Type B pancreatic cell (in vitro differentiated cells): ENCODE measurements around the gene CALB2. TPM values are rescaled to one million over a fixed set of nuclear protein-coding genes. Genes with fewer than 3 reads are reported as not detected.

ENCODE experiments used
- DNase-seq: peaks from one replicate; pipeline ENCODE4 v3.0.0; 2021; ENCODE audit warnings: mixed read lengths; ENCODE audit not compliant: unreplicated experiment; ENCODE audit errors: extremely low spot score
- H3K27ac Mint-ChIP-seq: 2 replicates; pipeline ENCODE4 v1.8.0; 2021; ENCODE audit warnings: mild to moderate bottlenecking, mixed read lengths
- H3K27me3 Mint-ChIP-seq: 2 replicates; pipeline ENCODE4 v1.8.0; 2021; ENCODE audit warnings: mixed read lengths
- H3K36me3 Mint-ChIP-seq: 2 replicates; pipeline ENCODE4 v1.8.0; 2021; ENCODE audit warnings: mixed read lengths
- H3K4me1 Mint-ChIP-seq: one replicate; pipeline ENCODE4 v1.8.0; 2021; ENCODE audit warnings: mixed read lengths; ENCODE audit not compliant: unreplicated experiment
- H3K4me3 Mint-ChIP-seq: 2 replicates; pipeline ENCODE4 v1.8.0; 2021; ENCODE audit warnings: mild to moderate bottlenecking, mixed read lengths
- H3K9me3 Mint-ChIP-seq: 2 replicates; pipeline ENCODE4 v1.8.0; 2021; ENCODE audit warnings: mixed read lengths
- total RNA-seq: library from RNA; stranded (reverse); gene quantifications from 2 replicates; pipeline ENCODE4 v1.2.1, GENCODE V29; 2021; ENCODE audit warnings: low replicate concordance
- TF ChIP-seq, protein P1 (sequence below): fragments of 200-600 bp; sonication (generic); conservative IDR thresholded peaks from 2 replicates; pipeline ENCODE4 v1.5.0; 2021; ENCODE audit warnings: antibody characterized with exemption, mild to moderate bottlenecking

The CALB2 gene
- total RNA-seq, 1 donor from 2014 or later, result 23.6 TPM

DNA sequence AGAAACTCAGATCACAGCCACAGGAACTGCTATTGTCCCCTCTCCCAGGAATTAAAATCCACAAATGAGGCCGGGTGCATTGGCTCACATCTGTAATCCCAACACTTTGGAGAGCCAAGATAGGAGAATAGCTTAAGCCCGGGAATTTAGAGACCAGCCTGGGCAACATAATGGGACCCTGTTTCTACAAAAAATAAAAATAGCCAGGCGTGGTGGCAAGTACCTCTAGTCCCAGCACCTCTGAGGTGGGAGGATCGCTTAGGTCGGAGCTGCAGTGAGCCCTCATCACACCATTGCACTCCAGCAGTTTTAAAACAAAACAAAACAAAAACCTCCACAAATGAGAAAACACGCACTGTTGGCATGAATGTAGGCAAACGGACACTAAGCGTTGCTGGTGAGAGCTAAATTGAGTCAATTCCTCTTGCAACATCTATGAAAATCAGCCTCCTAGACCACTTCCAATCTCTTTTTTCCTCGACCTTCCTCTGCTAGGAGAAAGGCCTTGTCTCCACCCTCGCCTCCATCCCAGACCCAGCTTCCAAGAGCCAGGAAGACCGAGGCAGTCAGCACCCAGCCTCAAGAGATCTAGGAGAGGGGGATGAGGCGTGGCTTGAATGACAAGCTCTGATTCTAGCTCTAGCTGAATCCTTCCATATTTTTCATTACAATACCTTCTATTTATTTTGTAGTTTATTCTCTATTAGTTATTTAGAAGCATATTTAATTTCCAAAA is 68.5 kb downstream of the CALB2 start:
- Mint-ChIP-seq H3K9me3 (no peaks in the 10 kb centered on the region), H3K36me3 (no peaks in the 10 kb centered on the region), H3K27me3 (peaks cover 61% of the 10 kb centered on the region), H3K4me3 (peak overlapping the region; percentile 83), H3K4me1 (peaks cover 8% of the 10 kb centered on the region), H3K27ac (peak overlapping the region; percentile 94)
- TF ChIP-seq, protein P1, sequence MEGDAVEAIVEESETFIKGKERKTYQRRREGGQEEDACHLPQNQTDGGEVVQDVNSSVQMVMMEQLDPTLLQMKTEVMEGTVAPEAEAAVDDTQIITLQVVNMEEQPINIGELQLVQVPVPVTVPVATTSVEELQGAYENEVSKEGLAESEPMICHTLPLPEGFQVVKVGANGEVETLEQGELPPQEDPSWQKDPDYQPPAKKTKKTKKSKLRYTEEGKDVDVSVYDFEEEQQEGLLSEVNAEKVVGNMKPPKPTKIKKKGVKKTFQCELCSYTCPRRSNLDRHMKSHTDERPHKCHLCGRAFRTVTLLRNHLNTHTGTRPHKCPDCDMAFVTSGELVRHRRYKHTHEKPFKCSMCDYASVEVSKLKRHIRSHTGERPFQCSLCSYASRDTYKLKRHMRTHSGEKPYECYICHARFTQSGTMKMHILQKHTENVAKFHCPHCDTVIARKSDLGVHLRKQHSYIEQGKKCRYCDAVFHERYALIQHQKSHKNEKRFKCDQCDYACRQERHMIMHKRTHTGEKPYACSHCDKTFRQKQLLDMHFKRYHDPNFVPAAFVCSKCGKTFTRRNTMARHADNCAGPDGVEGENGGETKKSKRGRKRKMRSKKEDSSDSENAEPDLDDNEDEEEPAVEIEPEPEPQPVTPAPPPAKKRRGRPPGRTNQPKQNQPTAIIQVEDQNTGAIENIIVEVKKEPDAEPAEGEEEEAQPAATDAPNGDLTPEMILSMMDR, result no peak
- no peak for DNase-seq

DNA sequence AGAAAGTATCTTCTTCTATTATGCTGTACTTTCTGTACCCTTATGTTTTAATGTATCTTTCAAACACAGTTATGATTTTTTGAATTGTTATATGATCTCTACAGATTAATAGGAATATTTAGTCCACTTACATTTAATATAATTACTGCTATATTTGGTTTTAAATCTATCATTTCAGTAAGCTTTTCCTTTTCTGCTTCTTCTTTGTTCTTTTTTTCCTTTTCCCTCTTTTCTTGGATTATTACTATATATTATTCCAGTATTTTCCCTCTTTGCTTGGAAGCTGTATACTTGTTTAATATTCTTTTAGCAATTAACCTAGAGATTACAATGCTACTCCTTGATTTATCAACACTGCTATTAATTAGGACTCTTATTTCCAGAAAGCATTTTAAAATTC is 69.9 kb downstream of the CALB2 start:
- H3K4me3 Mint-ChIP-seq, result no peak overlapping the region
- no peaks in the 10 kb centered on the region for H3K9me3 Mint-ChIP-seq
- no peak overlapping the region for H3K27ac Mint-ChIP-seq
- H3K4me1 Mint-ChIP-seq, result peaks cover 8% of the 10 kb centered on the region
- TF ChIP-seq, protein P1, result no peak
- no peaks in the 10 kb centered on the region for H3K36me3 Mint-ChIP-seq
- no peak for DNase-seq
- peaks cover 53% of the 10 kb centered on the region for H3K27me3 Mint-ChIP-seq

DNA sequence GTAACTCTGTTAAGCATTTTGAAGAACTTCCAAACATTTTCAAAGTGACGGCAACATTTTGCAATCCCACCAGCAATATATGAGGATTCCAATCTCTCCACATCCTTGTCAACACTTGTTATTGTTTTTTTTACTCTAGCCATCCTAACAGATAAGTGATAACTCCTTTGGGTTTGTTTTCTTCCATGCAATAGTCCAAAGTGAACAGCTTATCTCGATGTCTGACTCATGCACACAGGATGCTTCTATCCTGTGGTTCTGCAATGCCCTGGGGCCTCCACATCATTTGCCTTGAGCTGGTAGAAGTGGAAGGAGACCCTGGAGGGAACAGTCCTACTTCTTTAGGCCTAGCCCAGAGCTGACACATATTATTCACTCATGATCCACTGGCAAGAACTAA is 70.4 kb downstream of the CALB2 start:
- H3K9me3 Mint-ChIP-seq, result no peaks in the 10 kb centered on the region
- H3K4me3 Mint-ChIP-seq, result no peak overlapping the region
- H3K27me3 Mint-ChIP-seq, result peaks cover 51% of the 10 kb centered on the region
- DNase-seq, result no peak
- TF ChIP-seq, protein P1, result no peak
- no peaks in the 10 kb centered on the region for H3K36me3 Mint-ChIP-seq
- H3K4me1 Mint-ChIP-seq, result peaks cover 8% of the 10 kb centered on the region
- H3K27ac Mint-ChIP-seq, result no peak overlapping the region

DNA sequence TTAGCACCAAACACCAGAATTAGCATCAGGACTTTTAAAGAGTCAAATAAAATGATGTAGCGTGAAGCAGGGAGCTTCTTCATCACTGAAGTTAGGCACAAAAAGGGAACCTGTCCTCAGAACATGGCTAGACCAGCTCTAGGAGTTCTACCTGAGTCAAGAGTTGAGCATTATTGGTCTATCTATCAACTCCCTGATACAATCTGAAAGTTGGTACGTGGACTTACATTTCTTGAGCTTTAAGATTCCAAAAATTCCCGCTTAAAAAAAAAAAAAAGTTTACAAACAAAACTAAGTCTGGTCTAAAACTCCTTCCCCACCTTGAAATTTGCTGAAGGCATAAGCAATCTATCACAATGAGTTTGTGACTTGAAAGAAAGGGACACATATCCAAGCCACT is 71.1 kb downstream of the CALB2 start:
- Mint-ChIP-seq H3K27me3 (peaks cover 48% of the 10 kb centered on the region), H3K4me3 (no peak overlapping the region), H3K27ac (no peak overlapping the region), H3K4me1 (peaks cover 8% of the 10 kb centered on the region), H3K36me3 (no peaks in the 10 kb centered on the region), H3K9me3 (no peaks in the 10 kb centered on the region)
- TF ChIP-seq, protein P1, result no peak
- no peak for DNase-seq

DNA sequence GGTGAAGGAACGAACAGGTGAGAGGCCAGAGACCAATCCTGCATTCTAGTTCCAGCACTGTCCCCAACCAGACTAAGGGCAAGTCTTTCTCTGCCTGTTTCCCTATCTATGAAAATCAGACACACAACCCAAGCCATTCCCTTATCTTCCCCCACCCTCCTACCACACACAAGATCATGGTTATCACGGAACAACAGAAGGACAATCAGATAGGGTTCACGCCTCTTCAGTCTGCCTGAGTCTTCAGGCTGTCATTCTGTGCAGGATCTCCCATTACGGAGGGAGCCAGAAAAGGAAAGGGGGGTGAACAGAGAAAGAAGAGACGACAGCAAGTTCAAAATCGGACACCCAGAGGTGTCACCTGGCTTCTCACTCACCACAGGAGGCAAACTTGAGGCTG is 72.2 kb downstream of the CALB2 start:
- Mint-ChIP-seq H3K4me3 (no peak overlapping the region), H3K9me3 (no peaks in the 10 kb centered on the region), H3K27me3 (peaks cover 38% of the 10 kb centered on the region), H3K27ac (no peak overlapping the region), H3K36me3 (no peaks in the 10 kb centered on the region), H3K4me1 (peaks cover 8% of the 10 kb centered on the region)
- TF ChIP-seq, protein P1, result no peak
- no peak for DNase-seq
